ENCODE data around the gene CTNNA2.

DNA sequence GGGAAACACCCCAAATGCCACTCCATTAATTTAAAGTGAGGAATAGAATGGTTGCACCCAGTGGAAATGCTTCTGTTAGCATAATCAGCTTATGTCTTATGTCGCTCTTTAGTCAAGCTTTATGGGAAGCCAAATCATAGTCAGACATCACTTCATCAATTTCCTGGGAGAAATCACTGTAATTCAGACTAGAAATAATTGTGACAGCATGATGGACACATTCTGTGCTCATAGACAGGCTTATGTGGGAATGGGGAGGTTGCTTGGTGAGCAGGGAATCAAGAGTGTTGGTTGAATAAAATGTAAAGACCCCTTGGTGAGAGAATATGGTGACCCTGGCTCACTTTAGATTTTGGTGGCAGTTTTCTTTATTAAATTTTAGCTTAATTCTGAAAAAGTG, 174.0 kb downstream of the CTNNA2 start:
- TF ChIP-seq POLR2A (IDR thresholded peaks at IDR 0.05; ENCODE audit: low read depth, low read length) (no peak), POLR2AphosphoS5 (IDR thresholded peaks at IDR 0.05; ENCODE audit: low read depth, low read length) (no peak), TAF1 (IDR thresholded peaks at IDR 0.05; ENCODE audit: borderline replicate concordance, low read depth, low read length) (no peak)
